Measurements from ENCODE around the gene OR2T11. TPM values are rescaled to one million over a fixed set of nuclear protein-coding genes. Genes with fewer than 3 reads are reported as not detected.

Gene OR2T11
- total RNA-seq, 1 experiment from 2014 or later: not detected

DNA sequence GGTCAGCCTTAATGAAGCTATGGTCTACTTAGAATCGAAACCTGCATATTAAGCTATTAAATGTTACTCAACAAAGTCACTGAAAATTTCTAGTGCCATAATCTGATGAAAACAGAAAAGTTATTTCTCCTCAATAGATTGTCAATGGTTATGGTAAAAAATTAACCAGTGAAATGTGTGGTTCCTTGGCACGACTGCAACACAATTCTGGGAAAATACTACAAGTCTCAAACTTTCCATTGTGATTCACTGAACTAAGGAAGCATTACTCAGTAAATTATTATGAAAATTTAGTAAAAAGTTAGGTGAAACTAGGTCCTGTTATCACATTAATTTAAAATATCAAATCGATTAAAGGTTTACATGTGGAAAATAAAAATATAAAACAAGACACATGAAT lies 24.6 kb downstream of the OR2T11 start:
- no peak overlapping the region for H2AK5ac ChIP-seq (ENCODE audit: insufficient read length, low read length)
- peaks cover 66% of the 10 kb centered on the region for H3K9me3 ChIP-seq (ENCODE audit: control insufficient read depth, low read depth, low read length)
- no peak overlapping the region for H3K14ac ChIP-seq (ENCODE audit: insufficient read depth, low read length)
- peaks cover 7 to 37% (median 13%) of the 10 kb centered on the region in 3 experiments; a peak in 4 of 7 replicates for H3K36me3 Mint-ChIP-seq (ENCODE audit: insufficient read depth in 1 of 3, low read depth in 3 of 3)
- H3K79me1 ChIP-seq (ENCODE audit: insufficient read depth, low read depth, low read length, poor library complexity, severe bottlenecking): no peaks in the 10 kb centered on the region
- H3K9me3 Mint-ChIP-seq: peaks cover 86 to 87% of the 10 kb centered on the region in 2 experiments
- no peaks in the 10 kb centered on the region for H3K23me2 ChIP-seq (ENCODE audit: insufficient read length, low read depth, low read length, poor library complexity, severe bottlenecking)
- no peak overlapping the region for H3K4ac ChIP-seq (ENCODE audit: low read depth, low read length)
- TF ChIP-seq, protein P1, sequence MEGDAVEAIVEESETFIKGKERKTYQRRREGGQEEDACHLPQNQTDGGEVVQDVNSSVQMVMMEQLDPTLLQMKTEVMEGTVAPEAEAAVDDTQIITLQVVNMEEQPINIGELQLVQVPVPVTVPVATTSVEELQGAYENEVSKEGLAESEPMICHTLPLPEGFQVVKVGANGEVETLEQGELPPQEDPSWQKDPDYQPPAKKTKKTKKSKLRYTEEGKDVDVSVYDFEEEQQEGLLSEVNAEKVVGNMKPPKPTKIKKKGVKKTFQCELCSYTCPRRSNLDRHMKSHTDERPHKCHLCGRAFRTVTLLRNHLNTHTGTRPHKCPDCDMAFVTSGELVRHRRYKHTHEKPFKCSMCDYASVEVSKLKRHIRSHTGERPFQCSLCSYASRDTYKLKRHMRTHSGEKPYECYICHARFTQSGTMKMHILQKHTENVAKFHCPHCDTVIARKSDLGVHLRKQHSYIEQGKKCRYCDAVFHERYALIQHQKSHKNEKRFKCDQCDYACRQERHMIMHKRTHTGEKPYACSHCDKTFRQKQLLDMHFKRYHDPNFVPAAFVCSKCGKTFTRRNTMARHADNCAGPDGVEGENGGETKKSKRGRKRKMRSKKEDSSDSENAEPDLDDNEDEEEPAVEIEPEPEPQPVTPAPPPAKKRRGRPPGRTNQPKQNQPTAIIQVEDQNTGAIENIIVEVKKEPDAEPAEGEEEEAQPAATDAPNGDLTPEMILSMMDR (conservative IDR thresholded peaks at IDR 0.05): no peak
- no peak overlapping the region for H2BK120ac ChIP-seq (ENCODE audit: low read depth, low read length, poor library complexity, severe bottlenecking)
- no peak overlapping the region for H2BK20ac ChIP-seq (ENCODE audit: low read depth, low read length, poor library complexity, severe bottlenecking)
- H4K5ac ChIP-seq (ENCODE audit: insufficient read length, low read depth, low read length): no peak overlapping the region
- H4K20me1 ChIP-seq (ENCODE audit: control insufficient read depth, insufficient read depth, insufficient read length): no peaks in the 10 kb centered on the region
- no peak overlapping the region for H2AFZ ChIP-seq (ENCODE audit: low read length)
- H3K56ac ChIP-seq (ENCODE audit: insufficient read length, low read depth, low read length): no peak overlapping the region
- H3K4me2 ChIP-seq (ENCODE audit: insufficient read depth, insufficient read length, low read length): no peak overlapping the region
- no peak overlapping the region for H3K27ac ChIP-seq (ENCODE audit: insufficient read length, low read depth, low read length)
- no CpG with 5 or more reads among the region's 3 CpGs for WGBS (ENCODE audit: extremely low coverage, insufficient read length, low lambda C conversion rate)
- no peak overlapping the region for H3K18ac ChIP-seq (ENCODE audit: insufficient read length, low read depth, low read length)
- no peak overlapping the region for H3K9ac ChIP-seq (ENCODE audit: extremely low read depth, insufficient read length, low read length)
- no peak for DNase-seq
- no peaks in the 10 kb centered on the region for H3K27me3 ChIP-seq (ENCODE audit: insufficient read depth, low read length)
- H3K27ac Mint-ChIP-seq: no peak overlapping the region
- no peak overlapping the region for H2BK15ac ChIP-seq (ENCODE audit: low read depth, low read length)
- H3K4me1 Mint-ChIP-seq: no peaks in the 10 kb centered on the region
- H2BK5ac ChIP-seq (ENCODE audit: insufficient read length, low read length): no peak overlapping the region
- H3K23ac ChIP-seq (ENCODE audit: insufficient read length, low read depth, low read length): no peak overlapping the region
- no peak overlapping the region for H4K8ac ChIP-seq (replicated peaks; ENCODE audit: insufficient read length, low read depth, low read length)
- H2BK12ac ChIP-seq (ENCODE audit: insufficient read length, low read depth, low read length): no peak overlapping the region
- no peak overlapping the region for H3K4me3 Mint-ChIP-seq
- H3K79me2 ChIP-seq (ENCODE audit: insufficient read depth, low read length): no peaks in the 10 kb centered on the region
- H4K91ac ChIP-seq (ENCODE audit: insufficient read length, low read depth, low read length): no peak overlapping the region
- no peaks in the 10 kb centered on the region; the same call in 1 of the 2 replicates for H3K27me3 Mint-ChIP-seq (ENCODE audit: low read depth)
- H3K4me1 ChIP-seq (ENCODE audit: insufficient read depth, low read length): no peaks in the 10 kb centered on the region
- H3T11ph ChIP-seq (ENCODE audit: low read length): no peak overlapping the region
